Transverse colon (tissue), 4 donors: ENCODE data around the gene NDST3. TPM values are rescaled to one million over a fixed set of nuclear protein-coding genes. Genes with fewer than 3 reads are reported as not detected.

Experiments used
- DNase-seq: peaks from one replicate; pipeline ENCODE4 v3.0.0-alpha.2; 2019
- H3K27ac ChIP-seq, 4 donors: fragments of 200-600 bp; sonication (generic); 2 replicates each; pipeline ENCODE4 v1.5.1; 2016 to 2018; ENCODE audit warnings: inconsistent platforms in 4 of 4
- H3K27me3 ChIP-seq: fragments of 200-600 bp; sonication (generic); 2 replicates; pipeline ENCODE4 v1.5.1; 2017; ENCODE audit warnings: inconsistent platforms
- H3K36me3 ChIP-seq, 4 donors: fragments of 200-600 bp; sonication (generic); 2 replicates each; pipeline ENCODE4 v1.5.1; 2017 to 2019; ENCODE audit warnings: inconsistent platforms in 4 of 4
- H3K4me1 ChIP-seq, 4 donors: fragments of 200-600 bp; sonication (generic); 2 replicates each; pipeline ENCODE4 v1.5.1; 2017 to 2020; ENCODE audit warnings: inconsistent platforms in 4 of 4
- H3K4me3 ChIP-seq, 4 donors: fragments of 200-600 bp; sonication (generic); 1 replicate in 1 of 4; 2 replicates in 3 of 4; pipeline versions ENCODE4 v1.5.1 to v1.6.1; 2017 to 2019; ENCODE audit warnings: inconsistent platforms in 4 of 4
- H3K9me3 ChIP-seq, 2 donors: fragments of 200-600 bp; sonication (generic); 2 replicates each; pipeline ENCODE4 v1.5.1; 2017 to 2019; ENCODE audit warnings: inconsistent platforms in 2 of 2
- CTCF ChIP-seq, 5 experiments: fragments of 200-600 bp in 3 of 5; fragments of 450-650 bp in 2 of 5; sonication (generic) in 3 of 5; IDR thresholded peaks; 1 replicate in 2 of 5; 2 replicates in 3 of 5; pipeline ENCODE4 v1.5.1; 2016 to 2017; ENCODE audit warnings: antibody characterized with exemption in 5 of 5, inconsistent platforms in 3 of 5, mild to moderate bottlenecking in 2 of 5, moderate library complexity in 1 of 5
- EP300 ChIP-seq: sonication (generic); formaldehyde crosslinking; IDR thresholded peaks from one replicate; pipeline ENCODE4 v1.6.1; 2017; ENCODE audit warnings: antibody characterized with exemption, low read depth
- POLR2A ChIP-seq: fragments of 450-650 bp; IDR thresholded peaks from one replicate; pipeline ENCODE4 v1.6.1; 2016; ENCODE audit warnings: antibody characterized with exemption, mild to moderate bottlenecking, moderate library complexity
- POLR2AphosphoS5 ChIP-seq, 3 donors: sonication (generic); formaldehyde crosslinking; IDR thresholded peaks; one replicate each; pipeline ENCODE4 v1.6.1; 2016; ENCODE audit warnings: antibody characterized with exemption in 3 of 3
- WGBS, 2 donors: methylation state at CpG; one replicate each; pipeline ENCODE4 v1.1.5; 2018; ENCODE audit warnings: low coverage in 1 of 2; 5-methylcytosine and 5-hydroxymethylcytosine counted together
- in situ Hi-C, 4 donors: fragments of 200-750 bp; cut with MboI; loops; one replicate each; pipeline versions ENCODE4 v1.15.0 to v1.15.1; 2017; ENCODE audit warnings: low sequenced_read_pairs in 3 of 4, low pct_ligation_motif_present in 1 of 4, low pct_unique_long_range_greater_than_20kb in 1 of 4
- intact Hi-C: fragments of 100-400 bp; cut with DNase I; formaldehyde crosslinking; loops from one replicate; pipeline ENCODE4 v1.15.1; 2023; ENCODE audit warnings: low total_unique reads
- total RNA-seq, 4 donors: library from RNA; depleted of rRNA; stranded (reverse); fragments of >200 nt; gene quantifications; one replicate each; pipeline ENCODE4 v1.1.0, GENCODE V29; 2016

Gene NDST3
- total RNA-seq, 4 donors from 2014 or later = 0.14 to 1.5 TPM; not detected in 2

GRCh38 chr4:118173126-118173525, 138.8 kb downstream of the NDST3 start:
- Histone ChIP-seq H3K27ac (no peak overlapping the region), H3K36me3 (no peaks in the 10 kb centered on the region), H3K4me3 (no peak overlapping the region), H3K27me3 (no peaks in the 10 kb centered on the region), H3K4me1 (no peaks in the 10 kb centered on the region), H3K9me3 (no peaks in the 10 kb centered on the region)
- DNase-seq = no peak
- TF ChIP-seq POLR2AphosphoS5 (IDR thresholded peaks at IDR 0.05) = no peak
- no peak for TF ChIP-seq POLR2A
- TF ChIP-seq CTCF (IDR thresholded peaks at IDR 0.05) = no peak
- no peak for TF ChIP-seq EP300
- in situ Hi-C loops (no loop called here), intact Hi-C loops (no loop called here)

- TF ChIP-seq EP300 (no peak), CTCF (IDR thresholded peaks at IDR 0.05) (no peak), POLR2AphosphoS5 (IDR thresholded peaks at IDR 0.05) (no peak), POLR2A (no peak)
- intact Hi-C loops = no loop called here
- 42 to 51% methylated on average over 4 of the region's 4 CpGs for WGBS, 2 donors
- Histone ChIP-seq H3K4me3 (no peak overlapping the region), H3K27me3 (no peaks in the 10 kb centered on the region), H3K4me1 (no peaks in the 10 kb centered on the region), H3K9me3 (no peaks in the 10 kb centered on the region), H3K36me3 (no peaks in the 10 kb centered on the region), H3K27ac (no peak overlapping the region)
- DNase-seq = no peak
- in situ Hi-C loops = no loop called here
Observed at GRCh38 chr4:118173956-118174725, 139.9 kb downstream of the NDST3 start.

- intact Hi-C loops (no loop called here), in situ Hi-C loops (no loop called here)
- Histone ChIP-seq H3K9me3 (no peaks in the 10 kb centered on the region), H3K4me1 (no peaks in the 10 kb centered on the region), H3K4me3 (no peak overlapping the region), H3K27ac (no peak overlapping the region), H3K36me3 (no peaks in the 10 kb centered on the region), H3K27me3 (no peaks in the 10 kb centered on the region)
- TF ChIP-seq EP300 (no peak), CTCF (IDR thresholded peaks at IDR 0.05) (no peak), POLR2A (no peak), POLR2AphosphoS5 (IDR thresholded peaks at IDR 0.05) (no peak)
- 73 to 78% methylated on average over 4 of the region's 4 CpGs for WGBS, 2 donors
- no peak for DNase-seq
Observed at GRCh38 chr4:118175506-118175905, 141.2 kb downstream of the NDST3 start.

GRCh38 chr4:118177126-118177525, 142.8 kb downstream of the NDST3 start:
- intact Hi-C loops (no loop called here), in situ Hi-C loops (no loop called here)
- no peaks in the 10 kb centered on the region for H3K36me3 ChIP-seq
- no peaks in the 10 kb centered on the region for H3K27me3 ChIP-seq
- H3K4me1 ChIP-seq = no peaks in the 10 kb centered on the region
- no peak overlapping the region for H3K4me3 ChIP-seq
- no peak overlapping the region for H3K27ac ChIP-seq
- TF ChIP-seq POLR2AphosphoS5 (IDR thresholded peaks at IDR 0.05) = no peak
- no peak for TF ChIP-seq EP300
- TF ChIP-seq CTCF (IDR thresholded peaks at IDR 0.05) = no peak
- no peak for TF ChIP-seq POLR2A
- DNase-seq = no peak
- no peaks in the 10 kb centered on the region for H3K9me3 ChIP-seq
